Ovary (tissue), 9 donors: ENCODE results near the gene GALNT12. TPM values are rescaled to one million over a fixed set of nuclear protein-coding genes. Genes with fewer than 3 reads are reported as not detected.

Experiments
- DNase-seq, 5 donors: peaks; one replicate each; pipeline ENCODE4 v3.0.0-alpha.2; 2019 to 2020
- H3K27ac ChIP-seq, 2 donors: fragments of 200-600 bp; one replicate each; pipeline versions ENCODE4 v1.5.1 to v1.8.0; 2019 to 2022
- H3K27me3 ChIP-seq: fragments of 200-600 bp; one replicate; pipeline ENCODE4 v1.8.0; 2022
- H3K36me3 ChIP-seq: fragments of 200-600 bp; sonication (generic); one replicate; pipeline ENCODE4 v1.5.1; 2019
- H3K4me1 ChIP-seq: one replicate; pipeline ENCODE4 v1.8.1; 2013; ENCODE audit warnings: mild to moderate bottlenecking, moderate library complexity; ENCODE audit not compliant: insufficient read depth
- H3K4me3 ChIP-seq: fragments of 200-600 bp; sonication (generic); one replicate; pipeline ENCODE4 v1.5.1; 2017
- H3K9me3 ChIP-seq, 2 donors: fragments of 200-600 bp in 1 of 2; sonication (generic) in 1 of 2; one replicate each; pipeline versions ENCODE4 v1.5.1 to v1.8.1; 2013 to 2019; ENCODE audit warnings: mild to moderate bottlenecking in 1 of 2, moderate library complexity in 1 of 2
- EP300 ChIP-seq: sonication (generic); formaldehyde crosslinking; IDR thresholded peaks from one replicate; pipeline ENCODE4 v1.6.1; 2017; ENCODE audit warnings: antibody characterized with exemption
- POLR2A ChIP-seq: fragments of 450-650 bp; IDR thresholded peaks from one replicate; pipeline ENCODE4 v1.6.1; 2017; ENCODE audit warnings: antibody characterized with exemption, mild to moderate bottlenecking, moderate library complexity
- WGBS, 3 donors: extraction: QIAGEN DNeasy Blood & Tissue Kit in 1 of 3; methylation state at CpG; one replicate each; pipeline versions ENCODE4 v1.1.5 to v1.1.7; 2013 to 2017; 5-methylcytosine and 5-hydroxymethylcytosine counted together
- intact Hi-C, 4 donors: fragments of 100-400 bp; cut with DNase I; formaldehyde crosslinking; loops; one replicate each; pipeline versions ENCODE4 v1.11.0 to v1.15.1; 2022 to 2023
- polyA plus RNA-seq, 2 donors: library from polyadenylated mRNA; stranded (reverse); fragments of 200-250 nt in 1 of 2; fragments of 350-450 nt in 1 of 2; fragmentation: Illumina TruSeq in 1 of 2; extraction: RNeasy Lipid Tissue Mini Kit (QIAGEN cat#74804) in 1 of 2; gene quantifications; one replicate each; pipeline ENCODE4 v1.2.3, GENCODE V29; 2013 to 2014
- total RNA-seq, 7 donors: library from RNA; depleted of rRNA in 2 of 7; stranded (reverse); fragments of >200 nt in 2 of 7; fragmentation: NEBNext Ultra II Directional in 3 of 7; extraction: Animal tissue kit (Norgen Biotek cat#: 25700) in 3 of 7; gene quantifications; one replicate each; pipeline versions ENCODE4 v1.1.0 to v1.2.4, GENCODE V29; 2016 to 2023
- TF ChIP-seq, protein P1 (sequence below), 3 donors: fragments of 450-650 bp in 2 of 3; fragments of 200-600 bp in 1 of 3; IDR thresholded peaks; one replicate each; pipeline versions ENCODE4 v1.5.1 to v1.8.0; 2016 to 2022; ENCODE audit warnings: antibody characterized with exemption in 3 of 3, mild to moderate bottlenecking in 1 of 3
- donor health status: DM: no; HTN: no; CAD: no; lungs with moderate emphysema.
- donor health status: DM: no; HTN: no; CAD: no.
- donor health status: Bipolar disorder and iron deficiency.
- donor health status: DM: yes; HTN: yes; CAD: no.
- donor health status: DM: no; HTN: no; CAD: no.
- donor health status: DM: yes; HTN: yes; CAD: no.

The GALNT12 gene
- total and polyA plus RNA-seq, 9 donors, result 0.23 to 7.0 (median 1.4) TPM

DNA sequence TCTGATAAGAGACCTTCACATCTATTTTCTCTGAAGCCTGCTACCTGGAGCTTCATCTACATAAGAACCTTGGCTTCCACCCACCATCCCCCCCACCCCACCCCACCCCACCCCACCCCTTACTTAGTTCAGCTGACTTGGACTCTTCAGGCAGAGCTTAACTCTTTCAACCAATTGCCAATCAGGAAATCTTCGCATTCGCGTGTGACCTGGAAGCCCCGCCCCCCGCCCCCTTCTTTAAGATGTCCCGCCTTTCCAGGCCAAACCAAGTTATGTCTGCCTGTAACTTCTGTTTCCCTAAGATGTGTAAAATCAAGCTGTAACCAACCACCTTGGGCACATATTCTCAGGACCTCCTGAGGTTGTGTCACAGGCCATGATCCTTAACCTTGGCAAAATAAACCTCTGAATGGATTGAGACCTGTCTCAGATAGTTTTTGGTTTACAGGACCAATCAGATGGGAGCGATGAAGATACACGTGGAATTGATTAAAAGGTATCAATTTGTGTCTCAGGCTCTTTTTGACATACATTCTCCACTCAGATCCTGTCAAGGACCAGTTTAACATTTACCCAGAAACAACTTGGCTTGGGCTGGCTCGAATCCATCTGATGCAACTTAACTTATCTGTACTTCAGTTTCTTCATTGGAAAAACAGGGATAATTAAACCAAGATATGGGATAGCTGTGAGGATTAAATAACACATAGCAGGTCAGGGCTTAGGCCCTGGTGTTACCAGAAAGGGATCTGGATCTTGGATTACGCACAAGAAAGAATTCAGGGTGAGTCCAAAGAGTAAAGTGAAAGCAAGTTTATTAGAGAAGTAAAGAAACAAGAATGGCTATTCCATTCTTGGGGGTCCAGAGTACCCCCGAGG, 43.6 kb downstream of the GALNT12 start:
- Histone ChIP-seq H3K9me3 (no peaks in the 10 kb centered on the region), H3K4me1 (no peaks in the 10 kb centered on the region), H3K27ac (no peak overlapping the region), H3K27me3 (no peaks in the 10 kb centered on the region), H3K4me3 (no peak overlapping the region), H3K36me3 (no peaks in the 10 kb centered on the region)
- WGBS, 3 donors, result 87 to 90% (median 90%) methylated on average over 11 of the region's 11 CpGs
- no peak for DNase-seq
- TF ChIP-seq, protein P1, sequence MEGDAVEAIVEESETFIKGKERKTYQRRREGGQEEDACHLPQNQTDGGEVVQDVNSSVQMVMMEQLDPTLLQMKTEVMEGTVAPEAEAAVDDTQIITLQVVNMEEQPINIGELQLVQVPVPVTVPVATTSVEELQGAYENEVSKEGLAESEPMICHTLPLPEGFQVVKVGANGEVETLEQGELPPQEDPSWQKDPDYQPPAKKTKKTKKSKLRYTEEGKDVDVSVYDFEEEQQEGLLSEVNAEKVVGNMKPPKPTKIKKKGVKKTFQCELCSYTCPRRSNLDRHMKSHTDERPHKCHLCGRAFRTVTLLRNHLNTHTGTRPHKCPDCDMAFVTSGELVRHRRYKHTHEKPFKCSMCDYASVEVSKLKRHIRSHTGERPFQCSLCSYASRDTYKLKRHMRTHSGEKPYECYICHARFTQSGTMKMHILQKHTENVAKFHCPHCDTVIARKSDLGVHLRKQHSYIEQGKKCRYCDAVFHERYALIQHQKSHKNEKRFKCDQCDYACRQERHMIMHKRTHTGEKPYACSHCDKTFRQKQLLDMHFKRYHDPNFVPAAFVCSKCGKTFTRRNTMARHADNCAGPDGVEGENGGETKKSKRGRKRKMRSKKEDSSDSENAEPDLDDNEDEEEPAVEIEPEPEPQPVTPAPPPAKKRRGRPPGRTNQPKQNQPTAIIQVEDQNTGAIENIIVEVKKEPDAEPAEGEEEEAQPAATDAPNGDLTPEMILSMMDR (IDR thresholded peaks at IDR 0.05), result no peak
- TF ChIP-seq EP300 (no peak), POLR2A (no peak)
- intact Hi-C loops, result loop anchor here in 1 of 4 donors (10.0 kb wide), 1 partner anchor 294 kb away; no protein-coding TSS in a partner anchor

DNA sequence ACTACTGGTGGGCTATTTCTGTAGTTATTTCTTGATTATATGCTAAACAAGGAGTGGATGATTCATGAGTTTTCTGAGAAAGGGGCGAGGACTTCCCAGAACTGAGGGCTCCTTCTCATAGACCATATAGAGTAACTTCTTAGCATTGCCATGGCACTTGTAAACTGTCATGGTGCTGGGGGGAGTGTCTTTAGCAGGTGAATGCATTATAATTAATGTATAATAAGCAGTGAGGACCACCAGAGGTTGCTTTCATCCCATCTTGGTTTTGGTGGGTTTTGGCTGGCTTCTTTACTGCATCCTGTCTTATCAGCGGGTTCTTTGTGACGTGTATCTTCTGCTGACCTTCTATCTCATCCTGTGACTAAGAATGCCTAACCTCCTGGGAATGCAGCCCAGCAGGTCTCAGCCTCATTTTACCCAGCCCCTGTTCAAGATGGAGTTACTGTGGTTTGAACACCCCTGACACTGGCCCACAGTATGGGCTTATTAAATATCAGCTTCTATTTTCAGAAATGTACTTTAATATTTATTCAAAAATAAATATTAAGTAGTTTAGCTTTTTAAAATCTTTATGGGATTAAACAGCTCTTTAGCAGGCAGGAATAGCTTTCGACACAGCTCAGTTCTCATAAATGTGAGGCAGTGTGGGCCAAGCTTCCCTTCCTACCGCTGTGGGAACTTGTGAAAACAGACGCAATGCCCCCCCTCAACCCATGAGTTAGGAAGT, 44.4 kb downstream of the GALNT12 start:
- TF ChIP-seq POLR2A, result no peak
- TF ChIP-seq EP300, result no peak
- TF ChIP-seq, protein P1 (IDR thresholded peaks at IDR 0.05), result no peak
- DNase-seq, result no peak
- H3K4me3 ChIP-seq, result no peak overlapping the region
- intact Hi-C loops, result loop anchor here in 1 of 4 donors (10.0 kb wide), 1 partner anchor 293 kb away; no protein-coding TSS in a partner anchor
- no peaks in the 10 kb centered on the region for H3K4me1 ChIP-seq
- no peaks in the 10 kb centered on the region for H3K9me3 ChIP-seq
- H3K27ac ChIP-seq, result no peak overlapping the region
- WGBS, 3 donors, result 88 to 90% (median 89%) methylated on average over 6 of the region's 6 CpGs
- no peaks in the 10 kb centered on the region for H3K36me3 ChIP-seq
- H3K27me3 ChIP-seq, result no peaks in the 10 kb centered on the region

DNA sequence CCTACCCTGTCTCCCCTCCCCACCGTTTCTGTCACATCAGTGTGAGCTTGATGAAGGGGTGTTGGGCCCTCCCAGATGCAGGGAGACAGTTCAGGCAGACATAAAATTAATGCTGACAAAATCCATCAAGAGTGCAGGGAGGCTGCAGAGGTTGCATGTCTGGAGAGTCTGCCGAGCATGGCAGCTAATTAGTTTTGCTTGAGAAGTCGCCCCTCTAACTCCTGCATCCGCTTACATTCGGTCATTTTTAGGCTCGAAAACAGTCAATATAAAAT, 44.9 kb downstream of the GALNT12 start:
- Histone ChIP-seq H3K4me3 (no peak overlapping the region), H3K27ac (no peak overlapping the region), H3K27me3 (no peaks in the 10 kb centered on the region), H3K4me1 (peaks cover 2% of the 10 kb centered on the region), H3K9me3 (no peaks in the 10 kb centered on the region), H3K36me3 (no peaks in the 10 kb centered on the region)
- TF ChIP-seq POLR2A (no peak), EP300 (no peak)
- TF ChIP-seq, protein P1 (IDR thresholded peaks at IDR 0.05), result no peak
- 74 to 82% (median 79%) methylated on average over 6 of the region's 6 CpGs for WGBS, 3 donors
- intact Hi-C loops, result loop anchor here in 1 of 4 donors (10.0 kb wide), 1 partner anchor 292 kb away; no protein-coding TSS in a partner anchor
- no peak for DNase-seq

DNA sequence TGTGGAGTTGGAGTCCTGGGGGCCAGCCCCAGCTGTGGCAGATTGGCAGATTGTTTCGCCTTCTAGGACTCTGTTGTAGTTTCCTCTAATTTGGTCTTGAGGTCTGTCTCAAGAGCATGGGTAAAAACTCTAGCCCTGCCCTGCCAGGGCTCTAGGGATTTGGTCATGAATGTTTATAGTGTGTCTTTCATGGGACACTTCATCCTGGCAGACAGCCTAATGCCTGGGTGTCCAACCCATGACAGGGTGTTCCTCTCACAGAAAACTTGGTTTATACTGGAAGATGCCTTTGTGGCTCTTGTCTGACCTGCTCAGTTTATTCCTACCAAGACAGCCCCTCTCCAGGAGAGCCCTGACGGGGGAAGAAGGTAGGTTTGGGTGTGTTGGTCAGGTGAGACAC, 45.5 kb downstream of the GALNT12 start:
- no peak for TF ChIP-seq POLR2A
- TF ChIP-seq EP300, result no peak
- TF ChIP-seq, protein P1 (IDR thresholded peaks at IDR 0.05), result no peak
- H3K27ac ChIP-seq, result no peak overlapping the region
- no peak overlapping the region for H3K4me3 ChIP-seq
- no peaks in the 10 kb centered on the region for H3K36me3 ChIP-seq
- 96 to 100% (median 97%) methylated on average over 2 of the region's 2 CpGs for WGBS, 3 donors
- H3K4me1 ChIP-seq, result peaks cover 2% of the 10 kb centered on the region
- intact Hi-C loops, result loop anchor here in 1 of 4 donors (10.0 kb wide), 1 partner anchor 292 kb away; no protein-coding TSS in a partner anchor
- no peak for DNase-seq
- no peaks in the 10 kb centered on the region for H3K9me3 ChIP-seq
- H3K27me3 ChIP-seq, result no peaks in the 10 kb centered on the region
